Keratinocyte (primary cell): ENCODE results near the gene MGMT. TPM values are rescaled to one million over a fixed set of nuclear protein-coding genes. Genes with fewer than 3 reads are reported as not detected.

Source experiments
- DNase-seq: peaks from one replicate; pipeline ENCODE4 v3.0.0-alpha.2; 2011; ENCODE audit warnings: low read depth, missing footprints, low spot score
- FAIRE-seq: peaks from 2 replicates; lab custom pipeline; 2011; peaks lifted over from hg19 to GRCh38; lab: Jason Lieb, UNC
- H2AFZ ChIP-seq: 2 replicates; pipeline ENCODE4 v1.6.0; 2012; ENCODE audit warnings: low read length, control low read depth, inconsistent platforms; ENCODE audit not compliant: control insufficient read depth
- H3K27ac ChIP-seq: 2 replicates; pipeline ENCODE4 v1.5.1; 2011; ENCODE audit warnings: low read length; ENCODE audit not compliant: control insufficient read depth, insufficient read depth
- H3K27me3 ChIP-seq: 3 replicates; pipeline ENCODE4 v1.6.0; 2011; ENCODE audit warnings: low read length; ENCODE audit not compliant: control insufficient read depth, insufficient read depth; ENCODE audit errors: extremely low read depth
- H3K36me3 ChIP-seq, 2 experiments: 2 replicates in 1 of 2; 3 replicates in 1 of 2; pipeline ENCODE4 v1.5.1; 2011; ENCODE audit warnings: low read length in 2 of 2, mild to moderate bottlenecking in 1 of 2; ENCODE audit not compliant: control insufficient read depth in 2 of 2, insufficient read depth in 2 of 2; ENCODE audit errors: extremely low read depth in 1 of 2
- H3K4me1 ChIP-seq: 3 replicates; pipeline ENCODE4 v1.5.1; 2011; ENCODE audit warnings: low read length; ENCODE audit not compliant: control insufficient read depth, insufficient read depth; ENCODE audit errors: extremely low read depth
- H3K4me2 ChIP-seq: 3 replicates; pipeline ENCODE4 v1.6.0; 2011; ENCODE audit warnings: low read depth, low read length; ENCODE audit not compliant: control insufficient read depth, insufficient read depth; ENCODE audit errors: extremely low read depth
- H3K4me3 ChIP-seq, 3 experiments: fragments of 200-600 bp in 1 of 3; sonication (generic) in 1 of 3; 2 replicates in 2 of 3; 3 replicates in 1 of 3; pipeline ENCODE4 v1.5.1; 2011 to 2016; ENCODE audit warnings: low read length in 3 of 3, mild to moderate bottlenecking in 3 of 3, control low read depth in 2 of 3, inconsistent platforms in 1 of 3, low read depth in 1 of 3, mixed read lengths in 1 of 3, mixed run types in 1 of 3, moderate library complexity in 1 of 3; ENCODE audit not compliant: control insufficient read depth in 2 of 3, insufficient read depth in 2 of 3; ENCODE audit errors: extremely low read depth in 1 of 3
- H3K79me2 ChIP-seq: 2 replicates; pipeline ENCODE4 v1.6.0; 2012; ENCODE audit warnings: low read length; ENCODE audit not compliant: control insufficient read depth, insufficient read depth
- H3K9ac ChIP-seq: 3 replicates; pipeline ENCODE4 v1.6.0; 2011; ENCODE audit warnings: low read length; ENCODE audit not compliant: control insufficient read depth, insufficient read depth; ENCODE audit errors: extremely low read depth
- H3K9me1 ChIP-seq: 3 replicates; pipeline ENCODE4 v1.6.0; 2011; ENCODE audit warnings: low read length; ENCODE audit not compliant: control insufficient read depth, insufficient read depth; ENCODE audit errors: extremely low read depth
- H3K9me3 ChIP-seq: 2 replicates; pipeline ENCODE4 v1.5.1; 2012; ENCODE audit warnings: low read depth, low read length; ENCODE audit not compliant: control insufficient read depth
- H4K20me1 ChIP-seq: 3 replicates; pipeline ENCODE4 v1.6.0; 2011; ENCODE audit warnings: low read length; ENCODE audit not compliant: control insufficient read depth, insufficient read depth; ENCODE audit errors: extremely low read depth
- EZH2 ChIP-seq: IDR thresholded peaks from one replicate; pipeline ENCODE4 v1.6.1; 2012; ENCODE audit warnings: inconsistent platforms, mild to moderate bottlenecking, low read length, moderate library complexity
- dilution Hi-C: fragments of 300-500 bp; cut with MboI; formaldehyde crosslinking; loops from one replicate; pipeline ENCODE4 v1.7.0; 2020; ENCODE audit warnings: low sequenced_read_pairs; ENCODE audit not compliant: extremely low pct_ligation_motif_present
- polyA plus RNA-seq, 5 experiments: library from polyadenylated mRNA; depleted of rRNA in 3 of 5; stranded (reverse) in 3 of 5; stranded (forward) in 1 of 5; unstranded in 1 of 5; fragments of >200 nt; gene quantifications; 1 replicate in 1 of 5; 2 replicates in 3 of 5; 3 replicates in 1 of 5; pipeline versions ENCODE4 v1.2.1 to v1.2.3, GENCODE V29; 2011 to 2012; ENCODE audit warnings: missing spikeins in 2 of 5, low read depth in 1 of 5, low replicate concordance in 1 of 5
- TF ChIP-seq, protein P1 (sequence below), 3 experiments: IDR thresholded peaks in 1 of 3; conservative IDR thresholded peaks in 1 of 3; optimal IDR thresholded peaks in 1 of 3; 2 replicates in 2 of 3; 3 replicates in 1 of 3; pipeline versions ENCODE3 to v1.5.1; 2011; ENCODE audit warnings: low read length in 3 of 3, mild to moderate bottlenecking in 3 of 3, moderate library complexity in 2 of 3, control low read depth in 1 of 3, inconsistent platforms in 1 of 3; ENCODE audit not compliant: insufficient read depth in 2 of 3; ENCODE audit errors: extremely low read depth in 1 of 3

Gene MGMT
- polyA plus RNA-seq, 1 donor (not counting 4 experiments of a cell fraction or from before 2014, with no cell fraction given) = 15.2 TPM

DNA sequence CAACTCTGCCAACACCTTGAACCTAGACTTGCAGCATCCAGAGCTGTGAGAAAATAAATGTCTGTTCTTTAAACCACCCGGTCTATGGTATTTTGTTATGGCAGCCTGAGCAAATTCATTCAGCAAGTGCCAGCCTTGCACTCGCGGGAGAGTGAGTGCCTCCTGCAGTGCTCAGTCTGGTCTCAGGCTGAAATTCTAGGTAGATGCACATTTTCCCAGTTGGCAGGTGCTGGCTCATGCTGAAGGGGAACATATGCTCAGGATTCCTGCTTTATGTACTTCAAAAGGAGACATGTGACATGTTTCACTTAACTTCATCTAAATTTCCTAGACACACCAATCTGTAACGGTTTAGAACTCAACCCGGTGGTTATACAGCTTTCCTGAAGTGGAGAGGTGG lies 170.8 kb downstream of the MGMT start:
- Histone ChIP-seq H2AFZ (no peak overlapping the region), H3K9me3 (no peaks in the 10 kb centered on the region), H3K4me2 (no peak overlapping the region), H4K20me1 (no peaks in the 10 kb centered on the region), H3K9me1 (no peaks in the 10 kb centered on the region), H3K4me1 (no peaks in the 10 kb centered on the region), H3K36me3 (no peaks in the 10 kb centered on the region), H3K27ac (no peak overlapping the region), H3K27me3 (no peaks in the 10 kb centered on the region), H3K79me2 (no peaks in the 10 kb centered on the region), H3K9ac (no peak overlapping the region), H3K4me3 (no peak overlapping the region)
- FAIRE-seq = no peak
- DNase-seq = no peak
- dilution Hi-C loops = no loop called here
- TF ChIP-seq, protein P1, sequence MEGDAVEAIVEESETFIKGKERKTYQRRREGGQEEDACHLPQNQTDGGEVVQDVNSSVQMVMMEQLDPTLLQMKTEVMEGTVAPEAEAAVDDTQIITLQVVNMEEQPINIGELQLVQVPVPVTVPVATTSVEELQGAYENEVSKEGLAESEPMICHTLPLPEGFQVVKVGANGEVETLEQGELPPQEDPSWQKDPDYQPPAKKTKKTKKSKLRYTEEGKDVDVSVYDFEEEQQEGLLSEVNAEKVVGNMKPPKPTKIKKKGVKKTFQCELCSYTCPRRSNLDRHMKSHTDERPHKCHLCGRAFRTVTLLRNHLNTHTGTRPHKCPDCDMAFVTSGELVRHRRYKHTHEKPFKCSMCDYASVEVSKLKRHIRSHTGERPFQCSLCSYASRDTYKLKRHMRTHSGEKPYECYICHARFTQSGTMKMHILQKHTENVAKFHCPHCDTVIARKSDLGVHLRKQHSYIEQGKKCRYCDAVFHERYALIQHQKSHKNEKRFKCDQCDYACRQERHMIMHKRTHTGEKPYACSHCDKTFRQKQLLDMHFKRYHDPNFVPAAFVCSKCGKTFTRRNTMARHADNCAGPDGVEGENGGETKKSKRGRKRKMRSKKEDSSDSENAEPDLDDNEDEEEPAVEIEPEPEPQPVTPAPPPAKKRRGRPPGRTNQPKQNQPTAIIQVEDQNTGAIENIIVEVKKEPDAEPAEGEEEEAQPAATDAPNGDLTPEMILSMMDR (optimal IDR thresholded peaks at IDR 0.05 in 1 of 3, IDR thresholded peaks at IDR 0.05 in 1 of 3, conservative IDR thresholded peaks at IDR 0.05 in 1 of 3; ENCODE audit: extremely low read depth in 1 of 3, insufficient read depth in 2 of 3, low read length in 3 of 3) = no peak
- no peak for TF ChIP-seq EZH2

DNA sequence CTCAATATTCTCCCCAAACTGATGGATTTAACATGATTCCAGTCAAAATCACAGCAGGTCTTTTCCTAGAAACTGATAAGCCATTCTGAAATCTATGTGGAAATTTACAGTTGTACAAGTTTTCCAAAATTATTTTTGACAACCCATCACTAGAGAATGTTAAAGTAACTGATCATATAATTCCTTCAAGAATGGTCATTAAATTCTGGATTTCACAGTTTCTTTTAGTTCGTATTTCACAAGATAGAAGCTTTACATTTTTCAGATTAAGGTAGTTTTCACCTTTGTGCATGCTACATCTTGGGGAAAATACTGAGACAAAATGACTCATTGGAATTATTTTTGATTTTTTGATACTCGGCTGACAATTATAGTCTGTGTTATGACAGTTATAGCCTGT lies 174.3 kb downstream of the MGMT start:
- no peak overlapping the region for H3K9ac ChIP-seq
- H3K27me3 ChIP-seq = no peaks in the 10 kb centered on the region
- FAIRE-seq (no peak), DNase-seq (no peak)
- H4K20me1 ChIP-seq = no peaks in the 10 kb centered on the region
- H3K27ac ChIP-seq = no peak overlapping the region
- TF ChIP-seq, protein P1 (optimal IDR thresholded peaks at IDR 0.05 in 1 of 3, IDR thresholded peaks at IDR 0.05 in 1 of 3, conservative IDR thresholded peaks at IDR 0.05 in 1 of 3; ENCODE audit: extremely low read depth in 1 of 3, insufficient read depth in 2 of 3, low read length in 3 of 3) = no peak
- no peak for TF ChIP-seq EZH2
- H3K4me1 ChIP-seq = no peaks in the 10 kb centered on the region
- no peaks in the 10 kb centered on the region for H3K9me1 ChIP-seq
- no peaks in the 10 kb centered on the region for H3K9me3 ChIP-seq
- dilution Hi-C loops = no loop called here
- H3K4me3 ChIP-seq = no peak overlapping the region
- no peaks in the 10 kb centered on the region for H3K36me3 ChIP-seq
- H3K79me2 ChIP-seq = no peaks in the 10 kb centered on the region
- no peak overlapping the region for H2AFZ ChIP-seq
- no peak overlapping the region for H3K4me2 ChIP-seq
